ENCODE measurements around the gene IL4R.

The IL4R gene

DNA sequence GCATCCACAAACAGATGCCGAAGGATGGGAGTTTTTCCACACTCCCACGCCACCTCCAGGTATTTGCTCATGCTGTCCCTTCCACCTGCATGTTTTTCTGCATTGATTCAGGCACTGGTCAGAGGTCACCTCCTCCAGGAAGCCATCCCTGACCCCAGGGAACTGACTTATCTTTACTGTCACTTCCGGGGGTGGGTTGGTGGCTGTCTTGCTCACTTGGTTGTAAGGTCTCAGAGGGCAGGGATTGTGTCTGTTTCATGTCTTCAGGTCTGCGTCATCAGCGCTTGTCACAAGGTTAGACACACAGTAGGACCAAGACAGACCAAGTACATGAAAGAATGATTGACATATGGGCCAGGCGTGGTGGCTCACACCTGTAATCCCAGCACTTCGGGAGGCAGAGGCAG, 1.9 kb upstream of the IL4R start:
- CTCF ChIA-PET, result interaction anchor here (0.8 to 2.2 kb wide), 3 partner anchors 9 to 77 kb away, joined by 3 to 7 read pairs (median 7); no protein-coding TSS in a partner anchor
- POLR2A ChIA-PET, result interaction anchor here (0.7 kb wide), 1 partner anchor 37 kb away, joined by 3 read pairs; no protein-coding TSS in a partner anchor
- no peak overlapping the region for H3K4me3 ChIP-seq (ENCODE audit: low read depth, low read length)
- no peak for DNase-seq (ENCODE audit: low read depth, low spot score)
- TF ChIP-seq, protein P1, sequence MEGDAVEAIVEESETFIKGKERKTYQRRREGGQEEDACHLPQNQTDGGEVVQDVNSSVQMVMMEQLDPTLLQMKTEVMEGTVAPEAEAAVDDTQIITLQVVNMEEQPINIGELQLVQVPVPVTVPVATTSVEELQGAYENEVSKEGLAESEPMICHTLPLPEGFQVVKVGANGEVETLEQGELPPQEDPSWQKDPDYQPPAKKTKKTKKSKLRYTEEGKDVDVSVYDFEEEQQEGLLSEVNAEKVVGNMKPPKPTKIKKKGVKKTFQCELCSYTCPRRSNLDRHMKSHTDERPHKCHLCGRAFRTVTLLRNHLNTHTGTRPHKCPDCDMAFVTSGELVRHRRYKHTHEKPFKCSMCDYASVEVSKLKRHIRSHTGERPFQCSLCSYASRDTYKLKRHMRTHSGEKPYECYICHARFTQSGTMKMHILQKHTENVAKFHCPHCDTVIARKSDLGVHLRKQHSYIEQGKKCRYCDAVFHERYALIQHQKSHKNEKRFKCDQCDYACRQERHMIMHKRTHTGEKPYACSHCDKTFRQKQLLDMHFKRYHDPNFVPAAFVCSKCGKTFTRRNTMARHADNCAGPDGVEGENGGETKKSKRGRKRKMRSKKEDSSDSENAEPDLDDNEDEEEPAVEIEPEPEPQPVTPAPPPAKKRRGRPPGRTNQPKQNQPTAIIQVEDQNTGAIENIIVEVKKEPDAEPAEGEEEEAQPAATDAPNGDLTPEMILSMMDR (IDR thresholded peaks at IDR 0.05; ENCODE audit: insufficient read depth, low read length, missing control alignments), result no peak

DNA sequence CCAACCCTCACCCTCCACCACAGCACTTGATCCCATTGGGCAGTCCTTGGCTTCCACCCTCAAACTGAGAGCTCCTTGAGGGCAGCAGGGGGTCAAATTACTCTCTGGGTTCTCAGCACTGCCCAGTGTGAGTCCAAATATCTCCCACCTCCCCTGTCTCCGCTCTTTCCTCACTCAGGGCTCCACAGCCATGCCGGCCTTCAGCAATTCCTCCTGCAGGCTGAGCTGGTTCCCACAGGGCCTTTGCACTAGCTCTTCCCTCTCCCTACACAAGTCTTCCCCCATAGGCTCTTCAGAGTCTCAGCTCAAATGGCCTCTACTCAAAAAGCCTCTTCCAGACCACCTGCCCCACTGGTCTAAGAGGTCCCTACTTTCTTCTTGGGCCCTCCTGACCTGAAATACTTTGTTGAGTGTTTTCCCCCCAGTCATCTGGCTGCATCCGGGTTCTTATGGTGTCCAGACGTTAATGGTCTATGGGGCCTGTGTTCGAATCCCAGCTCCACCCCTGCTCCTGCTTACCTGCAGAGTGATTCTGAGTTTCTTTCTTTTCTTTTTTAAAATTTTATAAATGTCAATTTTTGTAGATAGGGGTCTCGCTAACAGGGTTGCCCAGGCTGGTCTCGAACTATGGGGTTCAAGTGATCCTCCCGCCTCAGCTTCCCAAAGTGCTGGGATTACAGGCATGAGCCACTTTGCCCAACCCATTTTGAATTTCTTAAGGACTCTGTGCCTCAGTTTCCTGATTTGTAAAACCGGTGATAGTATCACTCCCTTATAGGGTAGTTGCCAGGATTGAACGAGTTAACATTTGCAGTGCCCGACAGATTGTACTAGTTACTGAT, 973 bp upstream of the IL4R start:
- ChIA-PET POLR2A (interaction anchor here (0.7 kb wide), 1 partner anchor 38 kb away, joined by 3 read pairs; no protein-coding TSS in a partner anchor), CTCF (interaction anchor here (0.6 to 2.2 kb wide), 5 partner anchors 10 to 107 kb away, joined by 3 to 7 read pairs (median 3); no protein-coding TSS in a partner anchor)
- DNase-seq (ENCODE audit: low read depth, low spot score), result no peak
- TF ChIP-seq, protein P1 (IDR thresholded peaks at IDR 0.05; ENCODE audit: insufficient read depth, low read length, missing control alignments), result no peak
- H3K4me3 ChIP-seq (ENCODE audit: low read depth, low read length), result peak overlapping the region; percentile 81

DNA sequence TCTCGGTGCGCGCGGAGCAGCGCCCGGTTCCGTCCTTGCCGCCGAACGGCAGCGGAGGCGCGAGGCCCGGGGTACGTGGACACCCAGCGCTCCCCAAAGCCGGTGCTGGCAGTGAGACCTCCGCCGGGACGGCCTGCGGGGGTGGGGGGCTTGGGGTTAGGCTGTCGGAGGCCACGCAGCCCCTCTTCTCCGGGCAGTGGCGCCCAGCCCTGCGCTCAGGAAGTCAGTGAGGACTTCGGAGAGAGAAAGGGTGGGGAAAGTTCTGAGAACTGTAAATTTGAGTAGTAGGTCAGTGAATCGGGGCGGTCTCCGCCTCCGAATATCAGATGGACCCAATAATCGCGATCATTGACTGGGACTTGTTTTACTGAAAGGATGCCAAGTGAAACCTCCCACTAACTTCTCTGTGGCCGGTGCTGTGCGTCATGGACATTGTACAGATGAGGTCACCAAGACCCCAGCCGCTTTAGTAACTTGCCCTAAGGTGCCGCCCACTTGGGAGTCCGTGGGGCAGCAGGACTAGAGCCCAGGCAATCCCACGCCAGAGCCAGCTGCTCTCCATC, 468 bp downstream of the IL4R start:
- TF ChIP-seq, protein P1 (IDR thresholded peaks at IDR 0.05; ENCODE audit: insufficient read depth, low read length, missing control alignments), result no peak
- CTCF ChIA-PET, result no interaction called here
- POLR2A ChIA-PET, result interaction anchor here (1.2 kb wide), 1 partner anchor 79 kb away, joined by 3 read pairs; no protein-coding TSS in a partner anchor
- DNase-seq (ENCODE audit: low read depth, low spot score), result peak; percentile 50
- peak overlapping the region; percentile 81 for H3K4me3 ChIP-seq (ENCODE audit: low read depth, low read length)

DNA sequence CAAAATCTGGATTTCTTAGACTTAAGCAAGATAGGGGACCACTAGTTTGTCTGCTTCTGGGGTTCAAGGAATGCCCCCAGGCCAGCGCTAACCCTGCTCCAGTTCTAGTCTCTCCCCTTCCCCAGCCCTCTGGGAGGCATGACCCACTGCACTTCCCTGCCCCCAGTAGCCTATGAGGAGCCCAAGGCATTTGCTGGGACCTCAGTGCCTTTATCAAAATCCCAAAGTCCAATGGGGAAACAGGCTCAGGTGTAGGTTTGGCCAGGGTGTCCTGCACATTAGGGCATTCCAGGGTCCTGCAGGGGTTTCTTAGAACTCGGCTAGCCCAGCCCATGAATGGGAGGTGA, 1.2 kb downstream of the IL4R start:
- POLR2A ChIA-PET, result interaction anchor here (1.2 kb wide), 1 partner anchor 80 kb away, joined by 3 read pairs; no protein-coding TSS in a partner anchor
- peak overlapping the region; percentile 37; the same call in 1 of the 2 replicates for H3K4me3 ChIP-seq (ENCODE audit: low read depth, low read length)
- DNase-seq (ENCODE audit: low read depth, low spot score), result no peak
- CTCF ChIA-PET, result no interaction called here
- TF ChIP-seq, protein P1 (IDR thresholded peaks at IDR 0.05; ENCODE audit: insufficient read depth, low read length, missing control alignments), result no peak

DNA sequence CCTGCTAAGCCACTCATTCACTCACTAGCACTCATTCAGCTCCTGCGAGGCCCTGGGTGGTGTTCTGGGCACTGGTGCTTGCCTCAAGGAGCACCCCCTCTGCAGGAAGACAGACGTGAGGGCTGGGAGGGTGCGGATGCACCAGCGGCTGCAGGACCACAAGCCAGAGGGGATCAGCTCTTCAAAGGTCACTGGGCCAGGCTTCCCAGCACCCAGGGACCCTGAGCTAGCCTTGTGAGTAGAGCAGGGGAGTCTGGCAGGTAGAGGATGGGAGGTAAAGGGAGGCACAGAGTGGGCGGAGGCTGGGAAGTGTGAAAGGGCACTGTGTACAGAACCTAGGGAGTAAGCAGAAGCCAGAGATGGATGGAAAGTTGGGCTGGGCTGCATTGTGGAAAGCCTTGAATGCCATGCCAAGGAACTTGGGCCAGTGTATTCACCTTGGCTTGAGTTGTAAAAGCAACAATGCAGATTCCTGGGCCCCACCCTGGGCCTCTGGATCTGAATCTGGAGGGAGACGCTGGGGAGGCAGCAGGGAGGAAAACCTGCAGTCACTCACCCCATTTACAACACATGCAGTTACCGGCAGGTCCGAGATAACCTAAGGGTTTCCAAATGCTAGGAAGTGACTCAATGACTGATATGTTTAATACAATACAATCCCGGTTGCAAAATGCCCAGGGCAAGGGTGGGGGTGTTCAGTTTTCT, 1.7 kb downstream of the IL4R start:
- TF ChIP-seq, protein P1 (IDR thresholded peaks at IDR 0.05; ENCODE audit: insufficient read depth, low read length, missing control alignments), result no peak
- POLR2A ChIA-PET, result interaction anchor here (1.2 to 1.6 kb wide), 2 partner anchors 15 to 81 kb away, joined by 3 to 4 read pairs; no protein-coding TSS in a partner anchor
- peak overlapping the region; percentile 37 for H3K4me3 ChIP-seq (ENCODE audit: low read depth, low read length)
- CTCF ChIA-PET, result interaction anchor here (0.8 to 3.6 kb wide), 4 partner anchors 12 to 80 kb away, joined by 3 to 17 read pairs (median 3); no protein-coding TSS in a partner anchor
- no peak for DNase-seq (ENCODE audit: low read depth, low spot score)
